GM10847 (cell line): Measurements from ENCODE around the gene MAP3K2.

ENCODE experiments used
- POLR2A ChIP-seq: IDR thresholded peaks from 2 replicates; pipeline ENCODE4 v1.6.1; 2011; ENCODE audit not compliant: insufficient read length; ENCODE audit errors: extremely low read depth

Gene MAP3K2

GRCh38 chr2:127401757-127402695 is 14.3 kb upstream of the MAP3K2 start:
- no peak for TF ChIP-seq POLR2A

- TF ChIP-seq POLR2A: no peak
These were observed 13.4 kb upstream of the MAP3K2 start for GRCh38 chr2:127400897-127401756.

GRCh38 chr2:127400533-127400896 is 12.7 kb upstream of the MAP3K2 start:
- TF ChIP-seq POLR2A: no peak

- no peak for TF ChIP-seq POLR2A
These were observed 10.4 kb upstream of the MAP3K2 start for GRCh38 chr2:127398239-127398590.

- no peak for TF ChIP-seq POLR2A
These were observed 9.9 kb upstream of the MAP3K2 start for GRCh38 chr2:127397568-127398238.

- no peak for TF ChIP-seq POLR2A
These were observed 6.7 kb upstream of the MAP3K2 start for GRCh38 chr2:127394492-127394891.

- no peak for TF ChIP-seq POLR2A
These were observed 5.2 kb upstream of the MAP3K2 start for GRCh38 chr2:127392828-127393578.

- no peak for TF ChIP-seq POLR2A
These were observed 4.5 kb upstream of the MAP3K2 start for GRCh38 chr2:127392133-127392827.

- no peak for TF ChIP-seq POLR2A
These were observed 2.1 kb upstream of the MAP3K2 start for GRCh38 chr2:127389778-127390435.

GRCh38 chr2:127388423-127389164 is 819 bp upstream of the MAP3K2 start:
- TF ChIP-seq POLR2A: no peak

GRCh38 chr2:127386764-127387654 is 766 bp downstream of the MAP3K2 start:
- no peak for TF ChIP-seq POLR2A

- no peak for TF ChIP-seq POLR2A
These were observed 1.5 kb downstream of the MAP3K2 start for GRCh38 chr2:127386246-127386645.

- no peak for TF ChIP-seq POLR2A
These were observed 3.2 kb downstream of the MAP3K2 start for GRCh38 chr2:127384529-127384928.
